Cardiac fibroblast (primary cell): Measurements from ENCODE around the gene KNTC1.
"Not testable (repeated sequence)": the region's sequence is repeated elsewhere in the genome, so short reads cannot be mapped to it uniquely, and the experiment has no call there.

Experiments
- DNase-seq, 2 donors: peaks; one replicate each; pipeline versions ENCODE4 v3.0.0 to v3.0.0-alpha.2; 2010; ENCODE audit warnings: low read depth in 2 of 2
- H3K4me3 ChIP-seq, 2 donors: replicated peaks in 1 of 2; 1 replicate in 1 of 2; 2 replicates in 1 of 2; pipeline ENCODE4 v1.5.1; 2011; ENCODE audit warnings: low read depth in 2 of 2, low read length in 2 of 2, mild to moderate bottlenecking in 2 of 2, moderate library complexity in 1 of 2
- CTCF ChIP-seq: IDR thresholded peaks from one replicate; pipeline ENCODE4 v1.5.1; 2011; ENCODE audit warnings: low read depth, mild to moderate bottlenecking, low read length, inconsistent platforms

Gene KNTC1

GRCh38 chr12:122560138-122560537, 33.1 kb downstream of the KNTC1 start:
- no peak for TF ChIP-seq CTCF
- DNase-seq, result no peak
- H3K4me3 ChIP-seq, result no peak overlapping the region

- TF ChIP-seq CTCF, result no peak
- no peak for DNase-seq
- H3K4me3 ChIP-seq, result no peak overlapping the region
These were observed 36.3 kb downstream of the KNTC1 start for GRCh38 chr12:122563361-122563760.

- not testable (repeated sequence) for H3K4me3 ChIP-seq, DNase-seq
These were observed 39.8 kb downstream of the KNTC1 start for GRCh38 chr12:122566816-122567215.

GRCh38 chr12:122569288-122569687, 42.2 kb downstream of the KNTC1 start:
- DNase-seq, result no peak
- TF ChIP-seq CTCF, result no peak
- no peak overlapping the region for H3K4me3 ChIP-seq

- H3K4me3 ChIP-seq, result not testable (repeated sequence)
- DNase-seq, result peak in 1 of 2 donors; percentile 7
These were observed 43.0 kb downstream of the KNTC1 start for GRCh38 chr12:122570006-122570405.

GRCh38 chr12:122571821-122572220, 44.8 kb downstream of the KNTC1 start:
- DNase-seq, result no peak
- no peak overlapping the region for H3K4me3 ChIP-seq
- no peak for TF ChIP-seq CTCF

GRCh38 chr12:122583294-122583693, 56.2 kb downstream of the KNTC1 start:
- not testable (repeated sequence) for DNase-seq, H3K4me3 ChIP-seq

GRCh38 chr12:122584177-122584863, 57.3 kb downstream of the KNTC1 start:
- H3K4me3 ChIP-seq, result no peak overlapping the region
- no peak for TF ChIP-seq CTCF
- DNase-seq, result peak in 1 of 2 donors; percentile 27
